DOHH2 (cell line): ENCODE data around the gene ZNF214.

Experiments used
- H3F3A ChIP-seq: fragments of 200-600 bp; sonication (generic), shearing (Covaris generic); 2 replicates; pipeline ENCODE4 v1.6.0; 2016; ENCODE audit warnings: antibody characterized with exemption, mild to moderate bottlenecking; ENCODE audit not compliant: control insufficient read depth, insufficient read depth
- H3K27ac ChIP-seq: fragments of 200-600 bp; sonication (generic); 2 replicates; pipeline ENCODE4 v1.5.1; 2014; ENCODE audit warnings: low read depth, mild to moderate bottlenecking, low read length, moderate library complexity
- H3K27me3 ChIP-seq: fragments of 200-600 bp; sonication (generic); 2 replicates; pipeline ENCODE4 v1.6.1; 2014; ENCODE audit warnings: mild to moderate bottlenecking, low read length, mixed read lengths; ENCODE audit not compliant: control insufficient read depth
- H3K36me3 ChIP-seq: fragments of 200-600 bp; sonication (generic); 2 replicates; pipeline ENCODE4 v1.6.1; 2014; ENCODE audit warnings: mild to moderate bottlenecking, low read length, moderate library complexity, mixed read lengths; ENCODE audit not compliant: control insufficient read depth
- H3K4me1 ChIP-seq: fragments of 200-600 bp; sonication (generic); 2 replicates; pipeline ENCODE4 v1.6.1; 2014; ENCODE audit warnings: mild to moderate bottlenecking, low read length, mixed read lengths; ENCODE audit not compliant: control insufficient read depth
- H3K4me2 ChIP-seq: fragments of 200-600 bp; sonication (generic); 2 replicates; pipeline ENCODE4 v1.6.0; 2014; ENCODE audit warnings: mild to moderate bottlenecking, low read length, moderate library complexity
- H3K4me3 ChIP-seq: fragments of 200-600 bp; sonication (generic); 2 replicates; pipeline ENCODE4 v1.5.1; 2014; ENCODE audit warnings: mild to moderate bottlenecking, low read length, mixed read lengths
- H3K79me2 ChIP-seq: fragments of 200-600 bp; sonication (generic); 2 replicates; pipeline ENCODE4 v1.6.1; 2014; ENCODE audit warnings: mild to moderate bottlenecking, low read length, mixed read lengths; ENCODE audit not compliant: control insufficient read depth
- H3K9me2 ChIP-seq: fragments of 200-600 bp; sonication (generic); replicated peaks from 2 replicates; pipeline ENCODE4 v1.6.1; 2014; ENCODE audit warnings: mild to moderate bottlenecking, low read length, mixed read lengths; ENCODE audit not compliant: control insufficient read depth
- H3K9me3 ChIP-seq: fragments of 200-600 bp; sonication (generic); 2 replicates; pipeline ENCODE4 v1.6.1; 2014; ENCODE audit warnings: antibody characterized with exemption, low read length, mixed read lengths; ENCODE audit not compliant: control insufficient read depth, insufficient read depth
- H4K20me1 ChIP-seq: fragments of 200-600 bp; sonication (generic); 2 replicates; pipeline ENCODE4 v1.6.0; 2014; ENCODE audit warnings: low read depth, mild to moderate bottlenecking, antibody characterized with exemption, low read length, moderate library complexity; ENCODE audit not compliant: control insufficient read depth, insufficient read depth
- EZH2phosphoT487 ChIP-seq: fragments of 200-600 bp; sonication (generic); IDR thresholded peaks from 2 replicates; pipeline ENCODE4 v1.6.1; 2017; ENCODE audit warnings: borderline replicate concordance, mild to moderate bottlenecking, antibody characterized with exemption, low read length, moderate library complexity, mixed read lengths
- TF ChIP-seq, protein P1 (sequence below): fragments of 200-600 bp; sonication (generic); IDR thresholded peaks from one replicate; pipeline ENCODE4 v1.5.1; 2014; ENCODE audit warnings: antibody characterized with exemption, mild to moderate bottlenecking, low read depth, low read length; ENCODE audit not compliant: poor library complexity, severe bottlenecking

The ZNF214 gene

GRCh38 chr11:7020183-7020917 is at the start of gene ZNF214, which contains the start of gene NLRP14:
TSS of gene ZNF214 (minus strand) at chr11:7020346. CDS start at chr11:7002835, 17,511 bp downstream.
TSS of gene NLRP14 (plus strand) at chr11:7020479. CDS start at chr11:7038587, 18,108 bp downstream.
- Histone ChIP-seq H3F3A (no peaks in the 10 kb centered on the region), H3K79me2 (no peaks in the 10 kb centered on the region), H4K20me1 (no peaks in the 10 kb centered on the region), H3K9me2 (no peaks in the 10 kb centered on the region), H3K9me3 (no peaks in the 10 kb centered on the region; the same call in 1 of the 2 replicates), H3K36me3 (no peaks in the 10 kb centered on the region), H3K27ac (no peak within 1 kb of the TSS), H3K27me3 (no peaks in the 10 kb centered on the region), H3K4me3 (no peak within 1 kb of the TSS), H3K4me2 (no peak within 1 kb of the TSS), H3K4me1 (no peaks in the 10 kb centered on the region)
- TF ChIP-seq EZH2phosphoT487, result no peak
- TF ChIP-seq, protein P1, sequence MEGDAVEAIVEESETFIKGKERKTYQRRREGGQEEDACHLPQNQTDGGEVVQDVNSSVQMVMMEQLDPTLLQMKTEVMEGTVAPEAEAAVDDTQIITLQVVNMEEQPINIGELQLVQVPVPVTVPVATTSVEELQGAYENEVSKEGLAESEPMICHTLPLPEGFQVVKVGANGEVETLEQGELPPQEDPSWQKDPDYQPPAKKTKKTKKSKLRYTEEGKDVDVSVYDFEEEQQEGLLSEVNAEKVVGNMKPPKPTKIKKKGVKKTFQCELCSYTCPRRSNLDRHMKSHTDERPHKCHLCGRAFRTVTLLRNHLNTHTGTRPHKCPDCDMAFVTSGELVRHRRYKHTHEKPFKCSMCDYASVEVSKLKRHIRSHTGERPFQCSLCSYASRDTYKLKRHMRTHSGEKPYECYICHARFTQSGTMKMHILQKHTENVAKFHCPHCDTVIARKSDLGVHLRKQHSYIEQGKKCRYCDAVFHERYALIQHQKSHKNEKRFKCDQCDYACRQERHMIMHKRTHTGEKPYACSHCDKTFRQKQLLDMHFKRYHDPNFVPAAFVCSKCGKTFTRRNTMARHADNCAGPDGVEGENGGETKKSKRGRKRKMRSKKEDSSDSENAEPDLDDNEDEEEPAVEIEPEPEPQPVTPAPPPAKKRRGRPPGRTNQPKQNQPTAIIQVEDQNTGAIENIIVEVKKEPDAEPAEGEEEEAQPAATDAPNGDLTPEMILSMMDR, result no peak

DNA sequence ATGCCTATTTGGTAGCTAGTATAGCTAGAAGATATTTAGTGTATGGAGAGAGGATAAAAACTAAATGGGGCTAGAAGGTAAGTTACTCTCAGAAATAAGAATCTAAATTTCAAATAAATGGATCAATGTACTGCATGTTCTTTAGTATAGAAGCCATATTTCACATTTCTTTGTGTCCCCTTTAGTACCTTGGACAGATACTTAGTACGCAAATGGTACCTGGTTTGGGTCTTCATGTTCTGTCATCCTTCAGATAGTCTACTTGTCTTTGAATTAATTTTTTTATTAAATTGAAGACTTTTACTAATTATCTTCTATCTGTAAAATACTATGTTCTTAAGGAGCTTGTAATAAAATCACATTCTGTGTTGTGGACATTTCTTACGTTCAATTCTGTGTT is 42.4 kb upstream of the ZNF214 start:
- Histone ChIP-seq H3K79me2 (no peaks in the 10 kb centered on the region), H3F3A (no peaks in the 10 kb centered on the region), H4K20me1 (no peaks in the 10 kb centered on the region), H3K4me1 (no peaks in the 10 kb centered on the region), H3K4me2 (no peak overlapping the region), H3K9me3 (no peaks in the 10 kb centered on the region), H3K36me3 (no peaks in the 10 kb centered on the region), H3K9me2 (no peaks in the 10 kb centered on the region), H3K27ac (no peak overlapping the region), H3K27me3 (no peaks in the 10 kb centered on the region), H3K4me3 (no peak overlapping the region)
- TF ChIP-seq, protein P1, result no peak
- no peak for TF ChIP-seq EZH2phosphoT487

DNA sequence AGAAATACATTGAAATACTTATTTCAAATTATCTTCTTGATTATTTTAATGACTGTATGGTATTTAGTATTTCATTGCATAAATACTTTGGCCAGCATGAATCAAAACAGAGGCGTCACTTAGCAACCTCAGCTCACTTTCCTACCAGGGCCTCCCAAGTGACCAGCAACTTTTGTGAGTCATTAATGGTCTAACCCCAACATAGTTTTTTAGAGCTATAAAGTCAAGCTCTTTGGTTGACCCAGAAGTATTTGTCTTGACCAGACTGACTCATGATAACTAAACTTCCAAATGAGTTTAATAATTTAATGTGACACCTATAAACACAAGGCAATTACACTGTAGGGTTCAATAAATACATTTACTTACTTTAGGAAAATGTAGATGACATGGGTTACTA is 40.7 kb upstream of the ZNF214 start:
- H3F3A ChIP-seq, result no peaks in the 10 kb centered on the region
- no peak overlapping the region for H3K4me3 ChIP-seq
- no peaks in the 10 kb centered on the region for H3K9me2 ChIP-seq
- H3K36me3 ChIP-seq, result no peaks in the 10 kb centered on the region
- no peaks in the 10 kb centered on the region for H3K79me2 ChIP-seq
- H4K20me1 ChIP-seq, result no peaks in the 10 kb centered on the region
- TF ChIP-seq, protein P1, result no peak
- no peak for TF ChIP-seq EZH2phosphoT487
- H3K27me3 ChIP-seq, result no peaks in the 10 kb centered on the region
- no peak overlapping the region for H3K4me2 ChIP-seq
- no peak overlapping the region for H3K27ac ChIP-seq
- no peaks in the 10 kb centered on the region for H3K9me3 ChIP-seq
- H3K4me1 ChIP-seq, result no peaks in the 10 kb centered on the region
